H9 (cell line): ENCODE measurements around the gene TDRD9. TPM values are rescaled to one million over a fixed set of nuclear protein-coding genes. Genes with fewer than 3 reads are reported as not detected.

ENCODE experiments used
- DNase-seq: peaks from one replicate; pipeline ENCODE4 v3.0.0-alpha.2; 2017
- H2AFZ ChIP-seq: one replicate; pipeline ENCODE4 v1.6.1; 2013; ENCODE audit warnings: mild to moderate bottlenecking, low read length, control low read depth, moderate library complexity
- H2AK5ac ChIP-seq: 2 replicates; pipeline ENCODE4 v1.6.1; 2013; ENCODE audit warnings: low read length, control low read depth, mixed read lengths; ENCODE audit not compliant: insufficient read length
- H2BK120ac ChIP-seq: one replicate; pipeline ENCODE4 v1.6.1; 2013; ENCODE audit warnings: low read depth, mild to moderate bottlenecking, low read length, control low read depth, inconsistent platforms; ENCODE audit not compliant: poor library complexity, severe bottlenecking
- H2BK12ac ChIP-seq: 2 replicates; pipeline ENCODE4 v1.6.1; 2013; ENCODE audit warnings: low read length, control low read depth, mixed read lengths, low read depth; ENCODE audit not compliant: insufficient read length
- H2BK15ac ChIP-seq: 2 replicates; pipeline ENCODE4 v1.6.1; 2013; ENCODE audit warnings: low read depth, low read length, control low read depth
- H2BK20ac ChIP-seq: one replicate; pipeline ENCODE4 v1.6.1; 2013; ENCODE audit warnings: low read depth, mild to moderate bottlenecking, low read length, control low read depth, inconsistent platforms; ENCODE audit not compliant: poor library complexity, severe bottlenecking
- H2BK5ac ChIP-seq: 2 replicates; pipeline ENCODE4 v1.6.1; 2013; ENCODE audit warnings: low read length, control low read depth, mixed read lengths; ENCODE audit not compliant: insufficient read length
- H3K14ac ChIP-seq: 2 replicates; pipeline ENCODE4 v1.6.1; 2013; ENCODE audit warnings: low read length, control low read depth; ENCODE audit not compliant: insufficient read depth
- H3K18ac ChIP-seq: 2 replicates; pipeline ENCODE4 v1.6.1; 2013; ENCODE audit warnings: low read depth, mild to moderate bottlenecking, mixed read lengths, low read length, control low read depth; ENCODE audit not compliant: insufficient read length
- H3K23ac ChIP-seq: 2 replicates; pipeline ENCODE4 v1.6.1; 2013; ENCODE audit warnings: low read length, control low read depth, mixed read lengths, low read depth; ENCODE audit not compliant: insufficient read length
- H3K23me2 ChIP-seq: 2 replicates; pipeline ENCODE4 v1.6.1; 2013; ENCODE audit warnings: low read depth, mild to moderate bottlenecking, mixed read lengths, low read length, control low read depth; ENCODE audit not compliant: insufficient read length, poor library complexity, severe bottlenecking
- H3K27ac ChIP-seq: 2 replicates; pipeline ENCODE4 v1.5.1; 2013; ENCODE audit warnings: low read length, control low read depth, mixed read lengths, low read depth; ENCODE audit not compliant: insufficient read length
- H3K27me3 ChIP-seq: 2 replicates; pipeline ENCODE4 v1.6.1; 2013; ENCODE audit warnings: low read length, control low read depth, inconsistent platforms; ENCODE audit not compliant: insufficient read depth
- H3K4ac ChIP-seq: 2 replicates; pipeline ENCODE4 v1.6.1; 2013; ENCODE audit warnings: low read depth, mild to moderate bottlenecking, control low read depth, inconsistent platforms, low read length, moderate library complexity
- H3K4me1 ChIP-seq: 2 replicates; pipeline ENCODE4 v1.6.1; 2013; ENCODE audit warnings: low read length, control low read depth, inconsistent platforms; ENCODE audit not compliant: insufficient read depth
- H3K4me2 ChIP-seq: 2 replicates; pipeline ENCODE4 v1.6.1; 2013; ENCODE audit warnings: low read length, control low read depth, mixed read lengths; ENCODE audit not compliant: insufficient read length, insufficient read depth
- H3K56ac ChIP-seq: 2 replicates; pipeline ENCODE4 v1.6.1; 2013; ENCODE audit warnings: low read depth, mild to moderate bottlenecking, mixed read lengths, low read length, control low read depth; ENCODE audit not compliant: insufficient read length
- H3K79me1 ChIP-seq: 2 replicates; pipeline ENCODE4 v1.6.1; 2013; ENCODE audit warnings: low read depth, mild to moderate bottlenecking, moderate library complexity, low read length, control low read depth, inconsistent platforms; ENCODE audit not compliant: insufficient read depth, poor library complexity, severe bottlenecking
- H3K79me2 ChIP-seq: 2 replicates; pipeline ENCODE4 v1.6.1; 2013; ENCODE audit warnings: low read length, control low read depth, inconsistent platforms; ENCODE audit not compliant: insufficient read depth
- H3K9ac ChIP-seq: 2 replicates; pipeline ENCODE4 v1.6.1; 2013; ENCODE audit warnings: low read length, control low read depth, mixed read lengths; ENCODE audit not compliant: insufficient read length; ENCODE audit errors: extremely low read depth
- H3K9me3 ChIP-seq: one replicate; pipeline ENCODE4 v1.6.1; 2013; ENCODE audit warnings: low read depth, low read length, inconsistent platforms; ENCODE audit not compliant: control insufficient read depth
- H3T11ph ChIP-seq: one replicate; pipeline ENCODE4 v1.6.1; 2013; ENCODE audit warnings: mild to moderate bottlenecking, low read length, control low read depth, inconsistent platforms
- H4K20me1 ChIP-seq: one replicate; pipeline ENCODE4 v1.6.1; 2013; ENCODE audit not compliant: control insufficient read depth, insufficient read length, insufficient read depth
- H4K5ac ChIP-seq: 2 replicates; pipeline ENCODE4 v1.6.1; 2013; ENCODE audit warnings: low read depth, mild to moderate bottlenecking, mixed read lengths, low read length, control low read depth; ENCODE audit not compliant: insufficient read length
- H4K8ac ChIP-seq: replicated peaks from 2 replicates; pipeline ENCODE4 v1.6.1; 2013; ENCODE audit warnings: low read length, control low read depth, mixed read lengths, low read depth; ENCODE audit not compliant: insufficient read length
- H4K91ac ChIP-seq: 2 replicates; pipeline ENCODE4 v1.6.1; 2013; ENCODE audit warnings: low read depth, mild to moderate bottlenecking, moderate library complexity, mixed read lengths, low read length, control low read depth; ENCODE audit not compliant: insufficient read length
- H3K27ac Mint-ChIP-seq, 3 experiments: 2 replicates in 2 of 3; 3 replicates in 1 of 3; pipeline ENCODE4 v1.8.0; 2020 to 2021; ENCODE audit warnings: mixed read lengths in 3 of 3, mild to moderate bottlenecking in 1 of 3, moderate library complexity in 1 of 3
- H3K27me3 Mint-ChIP-seq: 2 replicates; pipeline ENCODE4 v1.8.0; 2021; ENCODE audit warnings: low read depth, mild to moderate bottlenecking, moderate library complexity, mixed read lengths
- H3K36me3 Mint-ChIP-seq, 3 experiments: 2 replicates in 2 of 3; 3 replicates in 1 of 3; pipeline ENCODE4 v1.8.0; 2020 to 2021; ENCODE audit warnings: low read depth in 3 of 3, mixed read lengths in 3 of 3; ENCODE audit not compliant: insufficient read depth in 1 of 3
- H3K4me1 Mint-ChIP-seq, 2 experiments: 2 replicates each; pipeline ENCODE4 v1.8.0; 2020; ENCODE audit warnings: mixed read lengths in 2 of 2
- H3K4me3 Mint-ChIP-seq, 2 experiments: 2 replicates in 1 of 2; 3 replicates in 1 of 2; pipeline ENCODE4 v1.8.0; 2020 to 2021; ENCODE audit warnings: mild to moderate bottlenecking in 2 of 2, mixed read lengths in 2 of 2, moderate library complexity in 1 of 2
- H3K9me3 Mint-ChIP-seq, 2 experiments: 2 replicates in 1 of 2; 3 replicates in 1 of 2; pipeline ENCODE4 v1.8.0; 2020; ENCODE audit warnings: mild to moderate bottlenecking in 2 of 2, mixed read lengths in 2 of 2, moderate library complexity in 1 of 2
- CTCF ChIP-seq: fragments of 200-600 bp; sonication (generic); conservative IDR thresholded peaks from 3 replicates; pipeline ENCODE4 v1.8.0; 2021; ENCODE audit warnings: antibody characterized with exemption, mild to moderate bottlenecking
- WGBS: extraction: QIAGEN DNeasy Blood & Tissue Kit; methylation state at CpG from one replicate; pipeline ENCODE4 v1.1.7; 2013; ENCODE audit warnings: missing lambda C conversion rate, low lambda C conversion rate, mixed read lengths; ENCODE audit not compliant: insufficient read length; ENCODE audit errors: extremely low coverage; 5-methylcytosine and 5-hydroxymethylcytosine counted together
- total RNA-seq: library from RNA; stranded (reverse); gene quantifications from 2 replicates; pipeline ENCODE4 v1.2.1, GENCODE V29; 2021

TDRD9 gene
- total RNA-seq, 1 experiment from 2014 or later: not detected

GRCh38 chr14:104064003-104064402 lies 135.7 kb downstream of the TDRD9 start:
- H3T11ph ChIP-seq: no peak overlapping the region
- H2BK5ac ChIP-seq: no peak overlapping the region
- Mint-ChIP-seq H3K4me1 (no peaks in the 10 kb centered on the region), H3K4me3 (no peak overlapping the region), H3K9me3 (peaks cover 31 to 42% of the 10 kb centered on the region in 2 experiments), H3K27ac (no peak overlapping the region), H3K36me3 (peaks cover 1 to 14% (median 7%) of the 10 kb centered on the region in 3 experiments; a peak in 4 of 7 replicates), H3K27me3 (peaks cover 29% of the 10 kb centered on the region)
- H2BK20ac ChIP-seq: no peak overlapping the region
- H3K4ac ChIP-seq: no peak overlapping the region
- no peak overlapping the region for H3K14ac ChIP-seq
- no peak overlapping the region for H4K91ac ChIP-seq
- H3K56ac ChIP-seq: no peak overlapping the region
- H3K18ac ChIP-seq: no peak overlapping the region
- no CpG with 5 or more reads among the region's 10 CpGs for WGBS
- H3K79me1 ChIP-seq: no peaks in the 10 kb centered on the region
- H2AK5ac ChIP-seq: no peak overlapping the region
- no peak overlapping the region for H2AFZ ChIP-seq
- H3K9ac ChIP-seq: no peak overlapping the region
- no peak overlapping the region for H3K23ac ChIP-seq
- H4K20me1 ChIP-seq: no peaks in the 10 kb centered on the region
- H3K9me3 ChIP-seq: no peaks in the 10 kb centered on the region
- no peak overlapping the region for H4K8ac ChIP-seq
- DNase-seq: no peak
- H3K27me3 ChIP-seq: no peaks in the 10 kb centered on the region
- H3K23me2 ChIP-seq: peaks cover 3% of the 10 kb centered on the region
- no peaks in the 10 kb centered on the region for H3K4me1 ChIP-seq
- no peak overlapping the region for H3K27ac ChIP-seq
- no peak overlapping the region for H4K5ac ChIP-seq
- no peaks in the 10 kb centered on the region for H3K79me2 ChIP-seq
- no peak overlapping the region for H3K4me2 ChIP-seq
- no peak overlapping the region; the same call in 1 of the 2 replicates for H2BK15ac ChIP-seq
- no peak overlapping the region for H2BK12ac ChIP-seq
- no peak overlapping the region for H2BK120ac ChIP-seq
- TF ChIP-seq CTCF: no peak
